Sigmoid colon (tissue), 7 donors: Measurements from ENCODE around the gene AIFM1. TPM values are rescaled to one million over a fixed set of nuclear protein-coding genes. Genes with fewer than 3 reads are reported as not detected.

Source experiments
- DNase-seq: peaks from one replicate; pipeline ENCODE4 v3.0.0-alpha.2; 2019
- H3K27ac ChIP-seq, 4 donors: fragments of 200-600 bp; sonication (generic); one replicate each; pipeline ENCODE4 v1.5.1; 2016 to 2019; ENCODE audit warnings: mild to moderate bottlenecking in 1 of 4
- H3K27me3 ChIP-seq, 3 donors: fragments of 200-600 bp; sonication (generic); one replicate each; pipeline ENCODE4 v1.5.1; 2019; ENCODE audit warnings: mild to moderate bottlenecking in 1 of 3
- H3K36me3 ChIP-seq, 4 donors: fragments of 200-600 bp; sonication (generic); one replicate each; pipeline ENCODE4 v1.5.1; 2016 to 2019
- H3K4me1 ChIP-seq, 4 donors: fragments of 200-600 bp; sonication (generic); one replicate each; pipeline ENCODE4 v1.5.1; 2017 to 2019
- H3K4me3 ChIP-seq, 4 donors: fragments of 200-600 bp; sonication (generic); one replicate each; pipeline ENCODE4 v1.5.1; 2017 to 2019; ENCODE audit warnings: mild to moderate bottlenecking in 2 of 4, moderate library complexity in 1 of 4
- H3K9me3 ChIP-seq, 4 donors: fragments of 200-600 bp in 3 of 4; sonication (generic) in 3 of 4; one replicate each; pipeline versions ENCODE4 v1.5.1 to v1.6.1; 2013 to 2019
- CTCF ChIP-seq, 4 experiments: fragments of 450-650 bp in 3 of 4; fragments of 200-600 bp in 1 of 4; IDR thresholded peaks; one replicate each; pipeline ENCODE4 v1.5.1; 2016 to 2019; ENCODE audit warnings: antibody characterized with exemption in 4 of 4, mild to moderate bottlenecking in 3 of 4, moderate library complexity in 2 of 4
- EP300 ChIP-seq, 4 donors: sonication (generic); formaldehyde crosslinking; IDR thresholded peaks; one replicate each; pipeline ENCODE4 v1.6.1; 2017; ENCODE audit warnings: antibody characterized with exemption in 4 of 4
- POLR2A ChIP-seq, 2 donors: fragments of 450-650 bp; IDR thresholded peaks; one replicate each; pipeline ENCODE4 v1.6.1; 2016; ENCODE audit warnings: antibody characterized with exemption in 2 of 2, mild to moderate bottlenecking in 2 of 2, moderate library complexity in 2 of 2
- POLR2AphosphoS5 ChIP-seq, 4 donors: sonication (generic); formaldehyde crosslinking; IDR thresholded peaks; one replicate each; pipeline ENCODE4 v1.6.1; 2017; ENCODE audit warnings: antibody characterized with exemption in 4 of 4
- WGBS, 2 donors: extraction: QIAGEN DNeasy Blood & Tissue Kit; methylation state at CpG; one replicate each; pipeline ENCODE4 v1.1.7; 2013; 5-methylcytosine and 5-hydroxymethylcytosine counted together
- intact Hi-C: fragments of 100-400 bp; cut with DNase I; formaldehyde crosslinking; loops from one replicate; pipeline ENCODE4 v1.15.1; 2023
- polyA plus RNA-seq, 3 donors: library from polyadenylated mRNA; stranded (reverse); fragments of 200-250 nt; gene quantifications; one replicate each; pipeline ENCODE4 v1.2.3, GENCODE V29; 2013
- total RNA-seq, 4 donors: library from RNA; depleted of rRNA; stranded (reverse); fragments of >200 nt; gene quantifications; one replicate each; pipeline ENCODE4 v1.1.0, GENCODE V29; 2016
- donor health status: healthy with polysubstance abuse.
- donor health status: Bipolar disorder and iron deficiency.
- donor health status: healthy.

Gene AIFM1
- total RNA-seq, result 10 to 100 TPM in 3 of 4 donors, 1 to 10 TPM in 1; 9.7 to 19.8 (median 14.2) TPM
- polyA plus RNA-seq, result 10 to 100 TPM; 27.0 to 55.9 (median 47.4) TPM

GRCh38 chrX:130165703-130166502 lies at the start of gene AIFM1:
AIFM1 (minus strand) TSS chrX:130165841; CDS start chrX:130165656, 185 bp downstream.
- peaks cover 2 to 19% (median 12%) of the 10 kb centered on the region in 4 donors for H3K4me1 ChIP-seq
- peak; percentile 96 for DNase-seq
- 0% methylated on average over 50 of the region's 50 CpGs for WGBS, 2 donors
- H3K4me3 ChIP-seq, result peak within 1 kb of the TSS; percentile 50 to 60 (median 58)
- no peak for TF ChIP-seq EP300 (IDR thresholded peaks at IDR 0.05)
- TF ChIP-seq POLR2A (IDR thresholded peaks at IDR 0.05), result peak; percentile 52 to 60
- TF ChIP-seq POLR2AphosphoS5 (IDR thresholded peaks at IDR 0.05), result peak; percentile 69 to 81 (median 76)
- TF ChIP-seq CTCF (IDR thresholded peaks at IDR 0.05), result no peak
- peak within 1 kb of the TSS; percentile 85 to 92 (median 88) for H3K27ac ChIP-seq
- intact Hi-C loops, result no loop called here
- H3K9me3 ChIP-seq, result no peaks in the 10 kb centered on the region
- H3K27me3 ChIP-seq, result no peaks in the 10 kb centered on the region
- no peaks in the 10 kb centered on the region for H3K36me3 ChIP-seq

- intact Hi-C loops, result no loop called here
- no peak for DNase-seq
- 96% methylated on average over 2 of the region's 2 CpGs for WGBS, 2 donors
- H3K27me3 ChIP-seq, result no peaks in the 10 kb centered on the region
- H3K27ac ChIP-seq, result no peak overlapping the region
- H3K4me3 ChIP-seq, result no peak overlapping the region
- TF ChIP-seq POLR2A (IDR thresholded peaks at IDR 0.05) (no peak), CTCF (IDR thresholded peaks at IDR 0.05) (no peak), POLR2AphosphoS5 (IDR thresholded peaks at IDR 0.05) (no peak), EP300 (IDR thresholded peaks at IDR 0.05) (no peak)
- H3K36me3 ChIP-seq, result peaks cover 0 to 23% (median 0%) of the 10 kb centered on the region in 4 donors
- H3K4me1 ChIP-seq, result no peaks in the 10 kb centered on the region
- H3K9me3 ChIP-seq, result no peaks in the 10 kb centered on the region
These were observed 47.7 kb upstream of the AIFM1 start for GRCh38 chrX:130213376-130213775.

GRCh38 chrX:130212371-130212770 lies 46.7 kb upstream of the AIFM1 start:
- no peaks in the 10 kb centered on the region for H3K4me1 ChIP-seq
- no peaks in the 10 kb centered on the region for H3K27me3 ChIP-seq
- no peak for DNase-seq
- no peaks in the 10 kb centered on the region for H3K9me3 ChIP-seq
- no peak overlapping the region for H3K27ac ChIP-seq
- peaks cover 0 to 23% (median 0%) of the 10 kb centered on the region in 4 donors for H3K36me3 ChIP-seq
- WGBS, 2 donors, result 83 to 95% methylated on average over 1 of the region's 1 CpG
- TF ChIP-seq POLR2A (IDR thresholded peaks at IDR 0.05), result no peak
- TF ChIP-seq EP300 (IDR thresholded peaks at IDR 0.05), result no peak
- no peak for TF ChIP-seq CTCF (IDR thresholded peaks at IDR 0.05)
- TF ChIP-seq POLR2AphosphoS5 (IDR thresholded peaks at IDR 0.05), result no peak
- no peak overlapping the region for H3K4me3 ChIP-seq
- intact Hi-C loops, result no loop called here

GRCh38 chrX:130211415-130212186 lies 46.0 kb upstream of the AIFM1 start:
- 93% methylated on average over 4 of the region's 4 CpGs for WGBS, 2 donors

More at GRCh38 chrX:130211415-130212186, 46.0 kb upstream of the AIFM1 start:
- no peak overlapping the region for H3K4me3 ChIP-seq
- H3K36me3 ChIP-seq, result peaks cover 0 to 23% (median 0%) of the 10 kb centered on the region in 4 donors
- no peaks in the 10 kb centered on the region for H3K4me1 ChIP-seq
- no peak for DNase-seq
- H3K9me3 ChIP-seq, result no peaks in the 10 kb centered on the region
- H3K27me3 ChIP-seq, result no peaks in the 10 kb centered on the region
- H3K27ac ChIP-seq, result no peak overlapping the region
- intact Hi-C loops, result no loop called here
- TF ChIP-seq CTCF (IDR thresholded peaks at IDR 0.05), result no peak
- TF ChIP-seq POLR2A (IDR thresholded peaks at IDR 0.05), result no peak
- no peak for TF ChIP-seq EP300 (IDR thresholded peaks at IDR 0.05)
- no peak for TF ChIP-seq POLR2AphosphoS5 (IDR thresholded peaks at IDR 0.05)
